NT2/D1 (cell line): Measurements from ENCODE around the gene SPAAR.
"Not testable (repeated sequence)": the region's sequence is repeated elsewhere in the genome, so short reads cannot be mapped to it uniquely, and the experiment has no call there.

ENCODE experiments used
- DNase-seq: peaks from one replicate; pipeline ENCODE4 v3.0.0-alpha.2; 2011; ENCODE audit warnings: low read depth, low spot score
- H3K27me3 ChIP-seq: 2 replicates; pipeline ENCODE4 v1.6.0; 2011; ENCODE audit warnings: mild to moderate bottlenecking; ENCODE audit not compliant: insufficient read length, insufficient read depth
- H3K36me3 ChIP-seq: 2 replicates; pipeline ENCODE4 v1.6.1; 2011; ENCODE audit warnings: mild to moderate bottlenecking, low read length, mixed read lengths; ENCODE audit not compliant: insufficient read depth, insufficient read length
- H3K4me1 ChIP-seq: 2 replicates; pipeline ENCODE4 v1.5.1; 2011; ENCODE audit not compliant: insufficient read depth, insufficient read length
- H3K4me3 ChIP-seq: 2 replicates; pipeline ENCODE4 v1.5.1; 2011; ENCODE audit warnings: low read depth; ENCODE audit not compliant: insufficient read length
- H3K9ac ChIP-seq: 2 replicates; pipeline ENCODE4 v1.6.0; 2011; ENCODE audit warnings: low read depth; ENCODE audit not compliant: insufficient read length
- H3K9me3 ChIP-seq: 2 replicates; pipeline ENCODE4 v1.5.1; 2011; ENCODE audit warnings: mild to moderate bottlenecking, low read length; ENCODE audit not compliant: insufficient read depth
- SUZ12 ChIP-seq: IDR thresholded peaks from 2 replicates; pipeline ENCODE4 v1.6.1; 2011; ENCODE audit not compliant: insufficient read length, insufficient read depth; ENCODE audit errors: extremely low read depth
- YY1 ChIP-seq: IDR thresholded peaks from 2 replicates; pipeline ENCODE4 v1.6.1; 2011; ENCODE audit not compliant: insufficient read length, insufficient read depth
- ZNF274 ChIP-seq: IDR thresholded peaks from 2 replicates; pipeline ENCODE4 v1.6.1; 2011; ENCODE audit warnings: mild to moderate bottlenecking, low read depth, low read length

SPAAR gene

DNA sequence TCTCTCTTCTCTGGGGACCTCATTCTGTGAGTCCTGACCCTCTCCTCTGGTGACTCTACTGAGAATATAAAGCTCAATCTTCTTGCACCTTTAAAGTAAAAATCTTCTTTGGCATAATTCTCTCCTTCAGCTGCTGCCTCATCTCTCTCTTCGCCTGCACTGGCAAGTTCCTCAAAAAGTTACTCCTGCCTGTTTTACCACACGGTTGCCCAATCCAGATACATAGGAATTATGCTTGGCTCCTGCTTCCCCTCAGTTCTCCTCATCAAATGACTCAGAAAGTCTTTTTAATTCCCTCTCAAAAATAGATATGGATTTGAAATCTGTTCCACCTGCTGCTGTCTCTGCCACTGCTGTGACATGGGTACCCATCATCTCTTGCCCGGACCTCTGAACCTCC is 17.6 kb upstream of the SPAAR start:
- H3K27me3 ChIP-seq = peaks cover 2% of the 10 kb centered on the region
- no peak for DNase-seq
- TF ChIP-seq YY1 (no peak), SUZ12 (no peak), ZNF274 (no peak)

DNA sequence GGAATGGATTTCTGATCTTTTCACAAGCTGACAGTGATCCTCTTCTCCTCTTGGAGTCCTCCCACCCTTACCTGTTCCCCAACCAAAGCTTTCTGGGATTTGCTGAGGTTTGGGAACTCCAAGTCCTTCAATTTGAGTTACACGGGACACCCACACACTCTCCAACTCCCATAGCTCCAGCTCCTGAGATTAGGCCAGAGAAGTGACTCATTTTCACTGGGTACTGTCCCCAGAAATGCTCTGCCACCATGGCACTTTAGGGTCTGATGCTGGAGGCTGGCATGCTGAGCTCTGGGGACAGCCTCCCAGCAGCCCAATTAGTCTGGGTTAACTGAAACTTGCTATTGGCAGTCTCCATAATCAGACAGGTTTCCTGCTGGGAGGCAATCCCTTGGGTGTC is 17.2 kb upstream of the SPAAR start:
- no peak for DNase-seq
- no peaks in the 10 kb centered on the region for H3K36me3 ChIP-seq
- TF ChIP-seq ZNF274 (no peak), YY1 (no peak), SUZ12 (no peak)
- H3K4me1 ChIP-seq = no peaks in the 10 kb centered on the region
- H3K27me3 ChIP-seq = peaks cover 2% of the 10 kb centered on the region
- H3K9me3 ChIP-seq = no peaks in the 10 kb centered on the region
- no peak overlapping the region for H3K9ac ChIP-seq
- H3K4me3 ChIP-seq = no peak overlapping the region

More for the DNA sequence above, 17.6 kb upstream of the SPAAR start:
- Histone ChIP-seq H3K9me3 (no peaks in the 10 kb centered on the region), H3K4me1 (no peaks in the 10 kb centered on the region), H3K9ac (no peak overlapping the region), H3K4me3 (no peak overlapping the region), H3K36me3 (no peaks in the 10 kb centered on the region)

DNA sequence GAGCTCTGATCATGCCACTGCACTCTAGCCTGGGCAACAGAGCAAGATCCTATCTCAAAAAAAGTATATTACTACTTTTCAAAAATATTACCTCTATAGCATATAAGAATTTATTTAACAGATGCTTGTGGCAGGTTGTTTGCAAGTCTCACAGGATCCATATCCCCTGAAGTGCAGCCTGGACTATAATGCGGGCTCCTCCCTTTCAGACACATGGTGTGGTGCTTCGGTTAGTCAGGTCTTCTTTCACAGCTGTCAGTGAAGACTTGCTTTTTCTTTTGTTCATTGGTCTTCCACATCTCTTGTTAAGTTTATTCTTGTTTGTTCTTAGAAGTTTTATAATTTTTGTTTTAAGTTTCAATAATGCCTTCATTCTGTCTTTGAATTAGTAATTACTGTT is 12.7 kb upstream of the SPAAR start:
- Histone ChIP-seq H3K9me3 (no peaks in the 10 kb centered on the region), H3K4me3 (no peak overlapping the region), H3K4me1 (no peaks in the 10 kb centered on the region), H3K9ac (no peak overlapping the region), H3K36me3 (no peaks in the 10 kb centered on the region), H3K27me3 (peaks cover 1% of the 10 kb centered on the region)
- TF ChIP-seq SUZ12 = no peak
- TF ChIP-seq ZNF274 = no peak
- TF ChIP-seq YY1 = no peak
- no peak for DNase-seq

DNA sequence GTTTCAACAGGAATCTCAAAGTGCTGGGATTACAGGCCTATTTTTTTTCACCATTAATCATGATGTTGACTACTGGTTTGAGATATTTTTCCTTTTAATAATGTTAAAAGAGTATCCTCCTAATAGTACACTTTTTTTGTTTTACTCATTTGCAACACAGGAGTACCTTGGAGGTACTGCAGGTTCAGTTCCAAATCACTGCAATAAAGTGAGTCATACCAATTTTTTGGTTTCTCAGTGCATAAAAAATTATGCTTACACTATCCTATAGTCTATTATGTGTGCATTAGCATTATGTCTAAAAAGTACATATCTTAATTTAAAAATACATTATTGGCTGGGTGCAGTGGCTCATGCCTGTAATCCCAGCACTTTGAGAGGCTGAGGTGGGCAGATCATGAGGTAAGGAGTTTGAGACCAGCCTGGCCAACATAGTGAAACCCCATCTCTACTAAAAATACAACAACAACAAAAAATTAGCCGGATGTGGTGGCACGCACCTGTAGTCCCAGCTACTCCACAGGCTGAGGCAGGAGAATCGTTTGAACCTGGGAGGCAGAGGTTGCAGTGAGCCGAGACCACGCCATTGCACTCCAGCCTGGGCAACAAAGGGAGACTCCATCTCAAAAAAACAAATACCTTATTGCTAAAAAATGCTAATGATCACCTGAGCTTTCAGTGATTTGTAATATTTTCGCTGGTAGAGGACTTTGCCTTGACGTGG is 11.8 kb upstream of the SPAAR start:
- H3K4me1 ChIP-seq, H3K4me3 ChIP-seq, H3K27me3 ChIP-seq, H3K36me3 ChIP-seq, DNase-seq, H3K9ac ChIP-seq, H3K9me3 ChIP-seq: not testable (repeated sequence)

DNA sequence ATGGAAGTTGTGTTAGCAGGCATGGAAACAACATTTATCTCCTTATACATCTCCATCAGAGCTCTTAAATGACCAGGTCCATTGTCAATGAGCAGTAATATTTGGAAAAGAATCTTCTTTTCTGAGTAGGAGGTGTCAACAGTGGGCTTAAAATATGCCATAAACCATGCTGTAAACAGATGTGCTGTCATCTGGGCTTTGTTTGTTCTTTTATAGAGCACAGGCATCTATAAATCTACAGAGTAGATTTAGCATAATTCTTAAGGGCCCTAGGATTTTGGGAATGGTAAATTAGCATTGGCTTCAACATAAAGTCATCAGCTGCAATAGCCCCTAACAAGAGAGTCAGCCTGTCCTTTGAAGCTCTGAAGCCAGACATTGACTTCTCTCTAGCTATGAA is 11.0 kb upstream of the SPAAR start:
- Histone ChIP-seq H3K27me3 (no peaks in the 10 kb centered on the region), H3K9me3 (no peaks in the 10 kb centered on the region), H3K4me3 (no peak overlapping the region), H3K9ac (no peak overlapping the region), H3K36me3 (no peaks in the 10 kb centered on the region), H3K4me1 (no peaks in the 10 kb centered on the region)
- DNase-seq = no peak
- TF ChIP-seq SUZ12 = no peak
- TF ChIP-seq ZNF274 = no peak
- TF ChIP-seq YY1 = no peak

DNA sequence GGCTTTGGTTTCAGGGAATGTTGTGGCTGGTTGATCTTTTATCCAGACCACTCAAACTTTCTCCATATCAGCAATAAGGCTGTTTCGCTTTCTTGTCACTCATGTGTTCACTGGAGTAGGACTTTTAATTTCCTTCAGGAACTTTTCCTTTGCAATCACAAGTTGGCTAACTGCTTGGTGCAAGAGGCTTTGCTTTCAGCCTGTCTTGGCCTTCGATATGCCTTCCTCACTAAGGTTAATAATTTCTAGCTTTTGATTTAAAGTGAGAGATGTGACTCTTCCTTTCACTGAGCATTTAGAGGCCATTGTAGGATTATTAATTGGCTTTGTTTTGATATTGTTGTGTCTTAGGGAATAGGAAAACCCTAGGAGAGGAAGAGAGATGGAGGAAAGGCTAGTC is 10.3 kb upstream of the SPAAR start:
- H3K9me3 ChIP-seq = no peaks in the 10 kb centered on the region
- no peak overlapping the region for H3K9ac ChIP-seq
- no peak for DNase-seq
- H3K27me3 ChIP-seq = no peaks in the 10 kb centered on the region
- H3K4me3 ChIP-seq = no peak overlapping the region
- TF ChIP-seq ZNF274 (no peak), SUZ12 (no peak), YY1 (no peak)
- no peaks in the 10 kb centered on the region for H3K4me1 ChIP-seq
- H3K36me3 ChIP-seq = no peaks in the 10 kb centered on the region

DNA sequence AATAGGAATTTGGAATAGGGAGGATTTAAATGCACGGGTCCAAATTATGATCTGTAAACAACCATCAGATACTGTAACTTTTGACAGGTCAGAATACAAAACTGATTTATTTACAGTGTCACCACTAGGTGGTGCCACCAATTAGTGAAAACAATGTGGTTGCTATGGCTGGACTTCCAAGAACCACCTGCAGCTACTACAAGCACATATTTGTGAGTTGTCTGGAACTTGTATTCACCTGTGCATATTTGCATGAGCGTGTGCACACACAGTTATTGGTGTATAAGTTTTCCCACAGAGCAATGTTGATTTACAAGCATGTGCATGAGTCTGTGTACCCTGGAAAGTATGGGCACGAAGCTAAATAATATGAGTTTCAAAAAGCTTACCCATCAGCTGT is 6.2 kb upstream of the SPAAR start:
- Histone ChIP-seq H3K9me3 (no peaks in the 10 kb centered on the region), H3K27me3 (no peaks in the 10 kb centered on the region), H3K4me1 (peaks cover 22% of the 10 kb centered on the region), H3K4me3 (no peak overlapping the region), H3K36me3 (no peaks in the 10 kb centered on the region), H3K9ac (no peak overlapping the region)
- DNase-seq = peak; percentile 55
- TF ChIP-seq YY1 = no peak
- no peak for TF ChIP-seq SUZ12
- no peak for TF ChIP-seq ZNF274

DNA sequence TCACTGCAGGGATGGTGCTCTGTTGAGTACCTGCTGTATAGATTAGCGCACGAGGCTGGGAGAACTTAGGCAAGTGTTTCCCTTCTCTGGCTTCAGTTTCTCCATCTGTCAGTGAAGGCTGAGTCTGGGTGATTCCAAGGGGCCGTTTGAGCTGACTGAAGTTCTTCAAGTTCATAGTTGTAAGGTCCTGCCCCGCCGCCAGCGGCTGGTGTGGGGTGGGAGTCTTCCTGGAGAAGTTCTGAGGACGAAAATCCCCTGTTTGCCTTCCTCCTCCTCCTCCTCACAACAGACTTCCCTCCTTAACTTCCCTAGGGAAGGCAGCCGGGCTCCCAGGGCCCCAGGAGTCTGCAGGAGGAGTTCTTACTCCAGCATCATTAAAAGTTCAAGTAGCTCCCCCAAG is 5.0 kb upstream of the SPAAR start:
- Histone ChIP-seq H3K9ac (no peak overlapping the region), H3K4me3 (no peak overlapping the region), H3K27me3 (no peaks in the 10 kb centered on the region), H3K36me3 (no peaks in the 10 kb centered on the region), H3K4me1 (peaks cover 30% of the 10 kb centered on the region), H3K9me3 (no peaks in the 10 kb centered on the region)
- TF ChIP-seq ZNF274 (no peak), SUZ12 (no peak), YY1 (no peak)
- DNase-seq = no peak
